Endometrium (tissue), 2 donors: ENCODE measurements around the gene ZNF423.

Experiments used
- FAIRE-seq: peaks from 2 replicates; lab custom pipeline; 2012; peaks lifted over from hg19 to GRCh38; lab: Jason Lieb, UNC
- donor health status: control.
- donor health status: control.

The ZNF423 gene

DNA sequence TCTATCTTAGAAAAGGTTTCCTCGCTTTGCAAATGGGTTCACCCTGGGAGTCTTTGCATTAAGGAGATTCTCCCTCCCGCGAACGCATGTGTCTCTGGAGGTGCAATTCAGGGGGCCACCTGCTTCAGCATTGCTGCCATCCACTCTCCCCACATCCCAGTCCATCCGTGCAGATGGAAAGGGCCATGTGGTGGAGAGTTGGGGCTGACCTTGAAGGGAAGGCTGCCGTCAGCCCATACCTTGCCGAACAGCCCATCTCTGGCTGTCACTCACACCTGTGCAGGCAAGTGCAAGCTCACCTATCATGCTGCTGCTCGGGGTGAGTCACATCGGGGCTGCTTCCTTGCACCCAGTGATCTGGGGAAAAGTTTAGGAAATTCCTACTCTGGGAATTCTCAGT is 106.1 kb downstream of the ZNF423 start:
- FAIRE-seq, result no peak

- no peak for FAIRE-seq
Measured at GRCh38 chr16:49748322-49748721, 107.6 kb downstream of the ZNF423 start.

GRCh38 chr16:49747654-49748053 is 108.3 kb downstream of the ZNF423 start:
- FAIRE-seq, result no peak

GRCh38 chr16:49746545-49746944 is 109.4 kb downstream of the ZNF423 start:
- no peak for FAIRE-seq

DNA sequence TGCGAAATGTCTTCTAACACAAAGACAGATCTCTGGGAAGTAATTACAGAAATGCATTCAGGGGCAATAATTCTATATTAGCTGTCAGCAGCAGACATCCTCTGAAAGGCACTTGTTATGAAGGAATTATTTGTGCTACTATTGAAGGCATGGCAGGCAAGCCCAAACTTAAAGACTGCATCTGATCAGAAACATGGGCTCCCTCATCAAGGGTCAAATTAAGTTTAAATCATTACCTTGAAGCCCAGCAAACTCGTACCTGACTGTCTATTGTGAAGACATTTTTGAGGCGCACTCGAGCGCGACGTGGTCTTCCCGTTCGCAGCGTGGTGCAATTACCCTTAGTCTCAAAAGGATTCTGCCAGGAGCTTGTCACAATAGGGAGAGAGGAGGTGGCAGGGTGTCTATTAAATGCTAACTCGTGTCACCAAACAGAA is 110.6 kb downstream of the ZNF423 start:
- FAIRE-seq, result no peak

DNA sequence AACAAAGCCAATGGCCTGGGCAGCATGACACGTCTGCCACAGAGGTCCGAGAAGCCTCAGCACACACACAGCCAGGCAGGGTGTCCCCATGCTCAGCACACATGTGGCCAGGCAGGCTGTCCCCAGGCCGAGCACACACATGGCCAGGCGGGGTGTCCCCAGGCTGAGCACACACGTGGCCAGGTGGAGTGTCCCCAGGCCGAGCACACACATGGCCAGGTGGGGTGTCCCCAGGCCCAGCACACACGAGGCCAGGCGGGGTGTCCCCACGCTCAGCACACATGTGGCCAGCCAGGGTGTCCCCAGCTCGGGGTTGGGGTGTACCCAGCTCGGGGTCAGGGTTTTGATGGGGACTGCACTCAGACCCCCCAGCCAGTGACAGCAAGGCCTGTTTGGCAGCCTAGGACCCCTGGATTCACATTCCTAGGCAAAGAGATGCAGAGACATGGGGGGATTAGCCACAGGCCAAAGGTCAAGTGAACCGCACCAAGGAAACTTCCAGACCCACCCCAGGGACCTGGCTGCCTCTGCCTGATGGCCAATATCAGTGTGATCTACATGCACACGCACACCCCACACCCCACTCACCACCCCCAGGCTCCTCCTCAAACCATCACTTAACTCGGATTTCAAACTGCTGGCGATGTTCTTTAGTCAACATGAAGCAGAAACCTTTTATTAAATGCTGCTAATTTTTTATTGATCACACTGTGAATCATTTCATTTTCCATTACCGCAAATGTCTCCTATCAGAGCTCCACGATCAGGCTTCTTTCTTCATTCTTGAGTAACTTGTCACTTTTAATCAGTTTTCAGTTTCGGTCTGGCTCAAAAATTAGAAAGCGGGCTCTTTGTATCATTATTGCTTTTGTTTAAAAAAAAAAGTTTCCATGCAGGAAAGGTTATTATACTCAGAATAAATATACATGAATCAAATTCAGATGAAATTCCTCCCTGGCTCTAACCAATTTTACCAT is 111.4 kb downstream of the ZNF423 start:
- FAIRE-seq, result no peak

- FAIRE-seq, result no peak
Measured at GRCh38 chr16:49743658-49744057, 112.3 kb downstream of the ZNF423 start.

GRCh38 chr16:49743203-49743464 is 112.8 kb downstream of the ZNF423 start:
- no peak for FAIRE-seq

DNA sequence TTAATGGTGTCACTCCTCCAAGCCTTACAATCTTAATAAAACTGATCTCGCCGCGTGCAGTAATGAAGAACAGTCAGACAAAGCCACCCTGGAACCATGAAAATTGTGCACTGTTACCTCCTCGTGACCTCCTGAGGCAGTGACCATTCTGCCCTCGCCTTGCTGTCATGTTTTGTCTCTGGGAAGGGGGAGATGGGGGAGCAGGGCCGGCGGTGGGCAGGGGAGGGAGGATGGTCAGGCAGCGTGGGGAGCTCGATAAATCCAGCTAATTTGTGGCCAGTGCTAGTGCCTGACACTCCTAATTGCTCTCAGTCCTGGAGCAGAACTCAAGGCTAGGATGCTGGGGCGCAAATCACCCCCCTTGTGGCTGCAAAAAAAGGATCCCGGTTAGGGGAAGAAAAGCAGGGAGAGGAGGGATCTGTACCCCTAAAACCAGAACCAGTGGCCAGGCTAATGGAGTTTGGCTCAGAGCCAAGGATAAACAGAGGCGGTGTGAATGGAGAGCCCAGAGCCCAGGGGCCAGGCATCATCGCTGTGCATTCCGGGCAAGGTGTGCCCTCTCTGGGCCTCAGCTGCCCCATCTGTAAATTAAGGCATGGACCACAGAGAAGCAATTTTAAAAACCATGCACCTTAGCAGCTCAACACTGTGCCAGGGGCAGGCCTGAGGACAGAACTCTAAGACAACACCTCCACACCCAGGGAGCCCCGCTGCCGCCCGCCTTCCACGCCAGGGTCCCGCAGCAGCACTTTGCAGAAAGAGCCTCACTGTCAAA is 113.3 kb downstream of the ZNF423 start:
- FAIRE-seq, result no peak

DNA sequence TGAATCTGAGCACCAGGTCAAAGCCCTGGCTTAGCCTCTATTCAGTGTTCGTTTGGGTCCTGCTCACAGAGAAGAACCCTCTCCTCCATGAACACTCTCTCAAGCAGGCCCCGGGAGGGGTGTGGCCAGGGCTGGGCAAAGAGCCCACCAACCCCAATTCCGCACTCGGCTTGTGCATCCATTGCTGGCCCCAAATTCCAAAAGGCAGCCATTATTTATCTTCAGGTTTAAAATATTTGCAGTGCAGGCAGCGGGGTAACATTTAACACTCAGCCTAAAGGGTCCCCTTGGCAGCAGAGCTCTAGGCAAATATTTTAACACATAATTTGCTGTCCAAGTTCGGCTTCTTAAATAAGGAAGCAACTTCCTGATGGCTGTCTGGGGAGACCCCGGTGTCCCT is 115.7 kb downstream of the ZNF423 start:
- FAIRE-seq, result no peak

DNA sequence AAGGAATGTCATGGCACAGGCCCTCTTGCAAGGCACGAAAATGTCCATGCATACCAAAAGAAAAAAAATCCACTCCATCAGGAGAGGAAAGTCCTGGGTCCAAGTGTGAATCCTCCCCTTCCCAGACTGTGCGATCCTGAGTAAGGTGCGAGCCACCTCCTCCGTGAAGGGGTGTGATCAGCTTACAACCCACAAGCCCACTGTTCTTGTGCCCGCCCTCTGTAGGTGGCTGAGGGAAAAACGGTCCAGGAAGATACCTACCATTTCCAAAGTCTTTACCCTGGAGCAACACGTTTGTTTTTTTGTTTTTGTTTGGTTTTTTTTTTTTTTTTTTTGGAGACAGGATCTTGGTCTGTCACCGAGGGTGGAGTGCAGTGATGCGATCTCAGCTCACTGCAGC is 116.5 kb downstream of the ZNF423 start:
- FAIRE-seq, result no peak

GRCh38 chr16:49738832-49739231 is 117.1 kb downstream of the ZNF423 start:
- FAIRE-seq, result no peak

- FAIRE-seq, result no peak
Measured at GRCh38 chr16:49738001-49738400, 117.9 kb downstream of the ZNF423 start.

- no peak for FAIRE-seq
Measured at GRCh38 chr16:49737541-49737940, 118.4 kb downstream of the ZNF423 start.

DNA sequence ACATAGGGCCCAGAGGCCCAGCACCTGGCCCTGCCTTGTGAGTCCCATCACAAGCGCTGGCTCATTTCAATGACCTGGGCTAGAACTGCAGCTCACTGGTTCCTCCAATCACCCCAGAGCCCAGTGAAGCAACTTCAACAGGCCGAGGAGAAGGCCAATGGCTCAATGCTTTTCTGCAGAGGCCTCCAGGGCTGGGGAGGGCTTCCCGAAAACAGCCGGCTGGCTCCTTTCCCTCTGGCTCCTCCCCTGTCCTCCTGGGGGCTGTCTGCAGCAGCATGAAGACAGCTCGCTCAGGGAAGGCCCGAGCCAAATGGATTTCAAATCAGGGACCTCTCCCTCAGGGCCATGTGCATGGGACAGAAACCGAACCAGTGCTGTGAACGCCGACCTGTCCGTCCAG is 121.6 kb downstream of the ZNF423 start:
- no peak for FAIRE-seq

DNA sequence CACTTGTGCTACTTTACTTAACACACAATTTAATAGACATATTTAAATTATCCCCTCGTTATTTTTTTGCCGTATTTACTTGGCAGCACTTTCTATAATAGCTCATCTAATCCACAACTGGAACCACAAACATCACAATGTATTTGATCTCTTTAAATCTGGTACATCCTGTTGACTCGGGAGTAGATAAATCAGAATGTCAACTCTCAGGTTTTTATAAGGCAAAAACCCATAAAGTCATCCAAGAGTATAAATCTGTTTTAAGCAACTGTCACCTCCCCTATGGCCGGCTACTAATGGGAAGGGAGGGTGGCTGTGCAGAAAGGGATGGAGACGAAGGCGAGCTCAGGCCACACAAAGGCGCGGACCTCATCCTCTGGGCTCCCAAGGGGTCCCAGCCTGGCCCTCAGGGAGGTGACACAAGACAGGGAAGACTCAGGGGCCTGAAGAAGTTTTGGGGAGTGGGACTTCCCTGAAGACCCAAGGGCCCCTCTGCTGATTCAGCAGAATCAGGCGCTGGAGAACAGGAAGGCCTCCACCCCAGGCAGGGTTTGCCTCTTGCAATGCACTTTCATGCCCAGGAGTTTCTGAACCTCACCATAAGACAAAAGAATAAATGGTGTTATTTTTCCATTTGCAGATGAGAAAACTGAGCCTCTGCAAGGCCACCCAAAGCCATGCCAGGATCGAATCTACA is 122.5 kb downstream of the ZNF423 start:
- FAIRE-seq, result peak; percentile 54

GRCh38 chr16:49731911-49732310 is 124.0 kb downstream of the ZNF423 start:
- no peak for FAIRE-seq

- FAIRE-seq, result no peak
Measured at GRCh38 chr16:49730772-49731171, 125.1 kb downstream of the ZNF423 start.

DNA sequence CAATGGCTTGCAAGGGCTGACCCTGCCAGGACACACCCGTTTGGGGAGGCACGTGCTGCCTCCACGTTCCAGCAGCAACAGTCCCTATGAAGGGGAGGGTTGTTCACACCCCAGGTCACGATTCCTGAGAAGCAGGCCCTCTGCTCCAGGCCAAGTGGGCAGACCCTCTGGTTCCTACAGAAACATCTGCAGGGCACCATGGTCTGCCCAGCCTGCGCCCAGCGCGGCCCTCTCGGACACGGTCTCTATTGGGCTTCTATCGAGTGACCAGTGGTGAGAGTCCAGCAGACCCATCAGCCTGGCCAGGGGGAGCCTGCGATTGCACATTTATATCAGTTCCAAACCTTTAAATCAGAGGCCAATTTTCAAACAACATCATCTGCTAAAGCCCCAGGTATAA is 128.3 kb downstream of the ZNF423 start:
- no peak for FAIRE-seq

- FAIRE-seq, result no peak
Measured at GRCh38 chr16:49726155-49726554, 129.8 kb downstream of the ZNF423 start.

- no peak for FAIRE-seq
Measured at GRCh38 chr16:49725651-49726050, 130.3 kb downstream of the ZNF423 start.

DNA sequence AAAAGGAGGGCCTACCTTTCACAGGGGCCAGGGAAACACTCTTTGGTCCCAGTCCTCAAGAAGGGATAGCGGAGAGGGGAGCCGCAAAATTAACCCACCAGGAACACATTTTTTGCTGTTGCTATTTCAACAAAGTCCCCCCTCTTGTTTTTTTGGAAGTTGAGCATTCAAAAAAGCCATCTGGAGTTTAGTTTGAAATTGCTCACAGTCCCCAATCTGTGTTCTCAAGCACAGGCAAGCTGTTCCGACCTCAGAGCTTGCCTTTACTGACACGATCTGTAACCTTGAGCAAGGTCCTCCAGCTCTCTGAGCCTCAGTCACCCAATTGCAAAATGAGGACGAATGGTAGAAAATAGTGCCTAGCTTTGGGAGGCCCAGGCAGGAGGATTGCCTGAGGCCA is 131.1 kb downstream of the ZNF423 start:
- FAIRE-seq, result no peak

- FAIRE-seq, result peak; percentile 95
Measured at GRCh38 chr16:49723310-49723709, 132.6 kb downstream of the ZNF423 start.
